ENCODE results near the gene ADGRG6.

The ADGRG6 gene

GRCh38 chr6:142374091-142374770, 72.4 kb downstream of the ADGRG6 start:
- DNase-seq (ENCODE audit: low read depth in 4 of 4, low spot score in 1 of 4) = no peak

GRCh38 chr6:142374965-142375733, 73.3 kb downstream of the ADGRG6 start:
- DNase-seq (ENCODE audit: low read depth in 4 of 4, low spot score in 1 of 4) = no peak

GRCh38 chr6:142376115-142376514, 74.3 kb downstream of the ADGRG6 start:
- DNase-seq (ENCODE audit: low read depth in 4 of 4, low spot score in 1 of 4) = no peak

- DNase-seq (ENCODE audit: low read depth in 4 of 4, low spot score in 1 of 4) = no peak
These were observed 75.1 kb downstream of the ADGRG6 start for GRCh38 chr6:142376800-142377496.

- DNase-seq (ENCODE audit: low read depth in 4 of 4, low spot score in 1 of 4) = no peak
These were observed 75.7 kb downstream of the ADGRG6 start for GRCh38 chr6:142377497-142377848.

GRCh38 chr6:142378138-142378875, 76.5 kb downstream of the ADGRG6 start:
- DNase-seq (ENCODE audit: low read depth in 4 of 4, low spot score in 1 of 4) = no peak

GRCh38 chr6:142380626-142381025, 78.8 kb downstream of the ADGRG6 start:
- no peak for DNase-seq (ENCODE audit: low read depth in 4 of 4, low spot score in 1 of 4)

GRCh38 chr6:142381181-142381580, 79.4 kb downstream of the ADGRG6 start:
- no peak for DNase-seq (ENCODE audit: low read depth in 4 of 4, low spot score in 1 of 4)

GRCh38 chr6:142381845-142382378, 80.1 kb downstream of the ADGRG6 start:
- DNase-seq (ENCODE audit: low read depth in 4 of 4, low spot score in 1 of 4) = no peak

- no peak for DNase-seq (ENCODE audit: low read depth in 4 of 4, low spot score in 1 of 4)
These were observed 82.9 kb downstream of the ADGRG6 start for GRCh38 chr6:142384519-142385254.

GRCh38 chr6:142385352-142385751, 83.5 kb downstream of the ADGRG6 start:
- no peak for DNase-seq (ENCODE audit: low read depth in 4 of 4, low spot score in 1 of 4)

GRCh38 chr6:142386657-142387056, 84.8 kb downstream of the ADGRG6 start:
- no peak for DNase-seq (ENCODE audit: low read depth in 4 of 4, low spot score in 1 of 4)

- DNase-seq (ENCODE audit: low read depth in 4 of 4, low spot score in 1 of 4) = no peak
These were observed 86.4 kb downstream of the ADGRG6 start for GRCh38 chr6:142387997-142388815.

- DNase-seq (ENCODE audit: low read depth in 4 of 4, low spot score in 1 of 4) = no peak
These were observed 93.5 kb downstream of the ADGRG6 start for GRCh38 chr6:142395266-142395665.

- no peak for DNase-seq (ENCODE audit: low read depth in 4 of 4, low spot score in 1 of 4)
These were observed 94.0 kb downstream of the ADGRG6 start for GRCh38 chr6:142395768-142396231.

GRCh38 chr6:142398353-142398752, 96.5 kb downstream of the ADGRG6 start:
- DNase-seq (ENCODE audit: low read depth in 4 of 4, low spot score in 1 of 4) = no peak

GRCh38 chr6:142399739-142400138, 97.9 kb downstream of the ADGRG6 start:
- DNase-seq (ENCODE audit: low read depth in 4 of 4, low spot score in 1 of 4) = no peak

GRCh38 chr6:142400495-142400894, 98.7 kb downstream of the ADGRG6 start:
- DNase-seq (ENCODE audit: low read depth in 4 of 4, low spot score in 1 of 4) = no peak

- no peak for DNase-seq (ENCODE audit: low read depth in 4 of 4, low spot score in 1 of 4)
These were observed 100.0 kb downstream of the ADGRG6 start for GRCh38 chr6:142401838-142402237.

GRCh38 chr6:142404751-142405150, 102.9 kb downstream of the ADGRG6 start:
- DNase-seq (ENCODE audit: low read depth in 4 of 4, low spot score in 1 of 4) = no peak

Measured in stimulated activated CD4-positive, alpha-beta T cell treated with anti-CD3 and anti-CD28 coated beads, Interleukin-1b, Interleukin-23, amount 100 ng/mL, for 24 hours (primary cell).